H1 (cell line): ENCODE measurements around the gene CCL23. TPM values are rescaled to one million over a fixed set of nuclear protein-coding genes. Genes with fewer than 3 reads are reported as not detected.

ENCODE experiments used
- CTCF ChIA-PET: fragments of 300-600 bp; sonication (Branson Sonifier 250); formaldehyde crosslinking; loops from one replicate; lab custom pipeline; 2021; ENCODE audit not compliant: partially characterized antibody; lab: Charles Lee
- POLR2A ChIA-PET: fragments of 300-600 bp; sonication (Branson Sonifier 250); formaldehyde crosslinking; loops from one replicate; lab custom pipeline; 2021; ENCODE audit warnings: inconsistent platforms; ENCODE audit not compliant: partially characterized antibody; lab: Charles Lee
- DNase-seq, 2 experiments: peaks; one replicate each; pipeline versions ENCODE4 v3.0.0 to v3.0.0-alpha.2; 2010 to 2022; ENCODE audit warnings: low spot score in 2 of 2, low read depth in 1 of 2, mixed read lengths in 1 of 2
- FAIRE-seq: peaks from 2 replicates; lab custom pipeline; 2011; peaks lifted over from hg19 to GRCh38; lab: Jason Lieb, UNC
- H2AFZ ChIP-seq: 2 replicates; pipeline ENCODE4 v1.8.1; 2012; ENCODE audit warnings: low read length, inconsistent platforms
- H2AK5ac ChIP-seq: 2 replicates; pipeline ENCODE4 v1.6.1; 2013; ENCODE audit warnings: low read depth, low read length
- H2BK120ac ChIP-seq: replicated peaks from 2 replicates; pipeline ENCODE3; 2013; ENCODE audit warnings: low read depth, low read length, inconsistent platforms
- H2BK12ac ChIP-seq: 2 replicates; pipeline ENCODE4 v1.6.1; 2013; ENCODE audit warnings: low read depth, low read length
- H2BK15ac ChIP-seq: 2 replicates; pipeline ENCODE4 v1.6.1; 2013; ENCODE audit warnings: low read length
- H2BK20ac ChIP-seq: 2 replicates; pipeline ENCODE4 v1.6.1; 2013; ENCODE audit warnings: low read length
- H2BK5ac ChIP-seq: 2 replicates; pipeline ENCODE4 v1.6.1; 2013; ENCODE audit warnings: low read depth, low read length
- H3K14ac ChIP-seq: 2 replicates; pipeline ENCODE4 v1.6.1; 2013; ENCODE audit warnings: inconsistent platforms; ENCODE audit not compliant: insufficient read length
- H3K18ac ChIP-seq: 2 replicates; pipeline ENCODE4 v1.6.1; 2013; ENCODE audit warnings: low read length; ENCODE audit errors: extremely low read depth
- H3K23ac ChIP-seq: 2 replicates; pipeline ENCODE4 v1.6.1; 2013; ENCODE audit warnings: inconsistent platforms; ENCODE audit not compliant: insufficient read length
- H3K23me2 ChIP-seq: 2 replicates; pipeline ENCODE4 v1.6.1; 2013; ENCODE audit warnings: low read depth, low read length
- H3K27ac ChIP-seq: 2 replicates; pipeline ENCODE4 v1.6.1; 2011; ENCODE audit warnings: low read depth, low read length, inconsistent platforms
- H3K27me3 ChIP-seq, 4 experiments: replicated peaks in 1 of 4; 1 replicate in 1 of 4; 2 replicates in 3 of 4; pipeline versions ENCODE4 v1.6.1 to v1.8.1; 2011 to 2013; ENCODE audit warnings: low read length in 3 of 4, mild to moderate bottlenecking in 3 of 4, inconsistent platforms in 2 of 4, mixed read lengths in 2 of 4, moderate library complexity in 1 of 4; ENCODE audit not compliant: control insufficient read depth in 3 of 4, insufficient read depth in 3 of 4; ENCODE audit errors: extremely low read depth in 1 of 4
- H3K36me3 ChIP-seq, 4 experiments: 2 replicates each; pipeline versions ENCODE4 v1.6.1 to v1.8.1; 2011 to 2013; ENCODE audit warnings: mild to moderate bottlenecking in 4 of 4, low read length in 3 of 4, moderate library complexity in 2 of 4, control low read depth in 1 of 4, inconsistent platforms in 1 of 4; ENCODE audit not compliant: insufficient read depth in 4 of 4, control insufficient read depth in 2 of 4
- H3K4ac ChIP-seq: replicated peaks from 2 replicates; pipeline ENCODE3; 2013; ENCODE audit warnings: low read length, low read depth, mixed read lengths, inconsistent platforms; ENCODE audit not compliant: insufficient read length
- H3K4me1 ChIP-seq, 4 experiments: replicated peaks in 1 of 4; 1 replicate in 1 of 4; 2 replicates in 3 of 4; pipeline versions ENCODE4 v1.6.1 to v1.8.1; 2011 to 2013; ENCODE audit warnings: low read length in 3 of 4, inconsistent platforms in 2 of 4, mixed read lengths in 1 of 4; ENCODE audit not compliant: insufficient read depth in 4 of 4, control insufficient read depth in 3 of 4
- H3K4me2 ChIP-seq, 2 experiments: 2 replicates each; pipeline versions ENCODE4 v1.6.1 to v1.8.1; 2011 to 2013; ENCODE audit warnings: low read depth in 2 of 2, low read length in 2 of 2, control low read depth in 1 of 2, inconsistent platforms in 1 of 2, mild to moderate bottlenecking in 1 of 2; ENCODE audit not compliant: insufficient read depth in 1 of 2
- H3K4me3 ChIP-seq, 4 experiments: fragments of 200-600, 300-600 bp in 1 of 4; sonication (generic), shearing (Covaris generic), sonication (Bioruptor Twin) in 1 of 4; 2 replicates each; pipeline versions ENCODE4 v1.5.1 to v1.8.1; 2011 to 2016; ENCODE audit warnings: low read length in 4 of 4, low read depth in 3 of 4, control low read depth in 2 of 4, inconsistent platforms in 2 of 4, mild to moderate bottlenecking in 2 of 4, mixed read lengths in 1 of 4, moderate library complexity in 1 of 4; ENCODE audit not compliant: insufficient read depth in 2 of 4; ENCODE audit errors: extremely low read depth in 1 of 4
- H3K56ac ChIP-seq: replicated peaks from 2 replicates; pipeline ENCODE3; 2013; ENCODE audit warnings: low read depth, mild to moderate bottlenecking, mixed read lengths, low read length, inconsistent platforms; ENCODE audit not compliant: insufficient read length
- H3K79me1 ChIP-seq: 2 replicates; pipeline ENCODE4 v1.6.1; 2013; ENCODE audit warnings: low read depth, low read length, control low read depth
- H3K79me2 ChIP-seq, 2 experiments: 2 replicates each; pipeline versions ENCODE4 v1.6.1 to v1.8.1; 2012 to 2013; ENCODE audit warnings: low read length in 2 of 2, mild to moderate bottlenecking in 2 of 2, inconsistent platforms in 1 of 2; ENCODE audit not compliant: insufficient read depth in 2 of 2, control insufficient read depth in 1 of 2
- H3K9ac ChIP-seq, 4 experiments: replicated peaks in 1 of 4; 1 replicate in 1 of 4; 2 replicates in 3 of 4; pipeline versions ENCODE4 v1.6.1 to v1.8.1; 2011 to 2013; ENCODE audit warnings: low read depth in 3 of 4, low read length in 3 of 4, control low read depth in 2 of 4, mild to moderate bottlenecking in 2 of 4, moderate library complexity in 2 of 4, inconsistent platforms in 1 of 4; ENCODE audit errors: extremely low read depth in 1 of 4
- H3K9me3 ChIP-seq, 2 experiments: 2 replicates each; pipeline versions ENCODE4 v1.6.1 to v1.8.1; 2012 to 2013; ENCODE audit warnings: mild to moderate bottlenecking in 2 of 2, moderate library complexity in 2 of 2, control low read depth in 1 of 2, inconsistent platforms in 1 of 2, low read depth in 1 of 2, low read length in 1 of 2, mixed read lengths in 1 of 2; ENCODE audit not compliant: insufficient read depth in 2 of 2
- H4K20me1 ChIP-seq, 2 experiments: replicated peaks in 1 of 2; 2 replicates each; pipeline versions ENCODE3 to v1.8.1; 2011 to 2013; ENCODE audit warnings: inconsistent platforms in 2 of 2, low read length in 2 of 2, mild to moderate bottlenecking in 1 of 2; ENCODE audit not compliant: insufficient read depth in 2 of 2, control insufficient read depth in 1 of 2
- H4K5ac ChIP-seq: 2 replicates; pipeline ENCODE4 v1.6.1; 2013; ENCODE audit warnings: low read length, low read depth, mixed read lengths, inconsistent platforms; ENCODE audit not compliant: insufficient read length
- H4K8ac ChIP-seq: 2 replicates; pipeline ENCODE4 v1.8.0; 2013; ENCODE audit warnings: mild to moderate bottlenecking, moderate library complexity, low read length, inconsistent platforms; ENCODE audit not compliant: insufficient read depth; ENCODE audit errors: extremely low read depth
- H4K91ac ChIP-seq: replicated peaks from 2 replicates; pipeline ENCODE3; 2013; ENCODE audit warnings: low read length, mixed read lengths, inconsistent platforms; ENCODE audit not compliant: insufficient read length
- ASH2L ChIP-seq: fragments of 200-600, 300-600 bp; sonication (generic); IDR thresholded peaks from one replicate; pipeline ENCODE4 v1.7.1; 2017; ENCODE audit warnings: low read length
- CBX8 ChIP-seq: fragments of 300-800, 300-1000 bp; sonication (generic); IDR thresholded peaks from 2 replicates; pipeline ENCODE4 v1.7.1; 2016; ENCODE audit warnings: low read depth, low read length, borderline replicate concordance
- CEBPB ChIP-seq: IDR thresholded peaks from 2 replicates; pipeline ENCODE4 v1.6.1; 2012; ENCODE audit warnings: low read depth, low read length
- FOSL1 ChIP-seq: IDR thresholded peaks from 2 replicates; pipeline ENCODE4 v1.6.1; 2011; ENCODE audit warnings: mild to moderate bottlenecking, low read depth, low read length, moderate library complexity; ENCODE audit not compliant: insufficient read depth
- JUN ChIP-seq: IDR thresholded peaks from 2 replicates; pipeline ENCODE4 v1.6.1; 2011; ENCODE audit warnings: low read depth, mild to moderate bottlenecking, improper control_type of control experiment, low read length
- KDM1A ChIP-seq: fragments of 200-600, 300-600 bp; sonication (generic); IDR thresholded peaks from 2 replicates; pipeline ENCODE4 v1.7.1; 2016; ENCODE audit warnings: mild to moderate bottlenecking, low read length, borderline replicate concordance
- KDM4A ChIP-seq: IDR thresholded peaks from one replicate; pipeline ENCODE4 v1.7.1; 2012; ENCODE audit warnings: low read depth, mild to moderate bottlenecking, moderate library complexity, low read length, inconsistent platforms; ENCODE audit not compliant: severe bottlenecking
- NANOG ChIP-seq: IDR thresholded peaks from 2 replicates; pipeline ENCODE4 v1.6.1; 2011; ENCODE audit warnings: low read length, low read depth, mild to moderate bottlenecking, inconsistent platforms; ENCODE audit not compliant: insufficient read depth, poor library complexity, severe bottlenecking
- PHF8 ChIP-seq: fragments of 200-600 bp; sonication (generic); conservative IDR thresholded peaks from 2 replicates; pipeline ENCODE4 v1.7.1; 2012; ENCODE audit warnings: low read depth, mild to moderate bottlenecking, inconsistent platforms, low read length, moderate library complexity
- TAF7 ChIP-seq: optimal IDR thresholded peaks from 2 replicates; pipeline ENCODE3; 2011; ENCODE audit warnings: low read depth, mild to moderate bottlenecking, inconsistent platforms, low read length, moderate library complexity, borderline replicate concordance
- YY1 ChIP-seq: IDR thresholded peaks from 2 replicates; pipeline ENCODE4 v1.6.1; 2011; ENCODE audit warnings: low read depth, mild to moderate bottlenecking, low read length
- WGBS, 2 experiments: shearing (Covaris generic) in 1 of 2; methylation state at CpG; one replicate each; pipeline versions ENCODE4 v1.1.6 to v1.1.7; 2013 to 2015; ENCODE audit warnings: low lambda C conversion rate in 2 of 2, mixed read lengths in 2 of 2, inconsistent platforms in 1 of 2, low coverage in 1 of 2, missing lambda C conversion rate in 1 of 2; ENCODE audit not compliant: insufficient replicate concordance in 2 of 2, insufficient coverage in 1 of 2, insufficient read length in 1 of 2; ENCODE audit errors: extremely low coverage in 1 of 2, missing lambda C conversion rate in 1 of 2; 5-methylcytosine and 5-hydroxymethylcytosine counted together
- polyA plus RNA-seq, 7 experiments: library from polyadenylated mRNA; depleted of rRNA in 3 of 7; stranded (reverse) in 5 of 7; unstranded in 2 of 7; fragments of >200 nt in 5 of 7; fragments of 200-250 nt in 2 of 7; gene quantifications; 1 replicate in 5 of 7; 2 replicates in 1 of 7; 4 replicates in 1 of 7; pipeline versions ENCODE4 v1.2.1 to v1.2.3, GENCODE V29; 2011 to 2013; ENCODE audit warnings: missing spikeins in 2 of 7, mixed read lengths in 2 of 7
- total RNA-seq: library from RNA; stranded (reverse); fragmentation: NEBNext Ultra II Directional; extraction: Animal tissue kit (Norgen Biotek cat#: 25700); gene quantifications from 2 replicates; pipeline ENCODE4 v1.2.1, GENCODE V29; 2021

Gene CCL23
- total and polyA plus RNA-seq, 2 of the 8 experiments (the other 6 are each of a cell fraction or from before 2014, with no cell fraction given), result not detected

DNA sequence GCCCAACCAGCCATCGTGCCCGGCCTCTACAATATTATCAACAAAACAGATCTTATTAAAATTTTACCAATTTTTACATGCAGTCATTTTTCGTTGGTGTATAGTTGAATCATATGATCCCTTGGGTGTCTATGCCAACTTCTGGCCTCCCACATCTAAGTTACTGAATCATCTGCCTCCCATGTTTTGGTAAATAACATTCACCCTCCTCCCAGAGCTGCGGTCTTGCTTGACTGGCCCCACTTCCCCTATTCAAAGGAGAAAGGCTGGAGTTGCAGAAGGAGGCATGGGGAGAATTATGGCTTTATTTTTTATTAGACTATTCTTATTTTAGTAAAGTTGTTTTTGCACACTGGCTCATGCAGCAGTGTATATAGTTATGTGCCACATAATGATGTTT is 18.5 kb upstream of the CCL23 start:
- Histone ChIP-seq H3K36me3 (no peaks in the 10 kb centered on the region), H3K79me2 (no peaks in the 10 kb centered on the region), H3K9ac (no peak overlapping the region), H3K18ac (no peak overlapping the region), H4K91ac (no peak overlapping the region), H3K79me1 (no peaks in the 10 kb centered on the region), H3K14ac (no peak overlapping the region), H3K4me3 (no peak overlapping the region), H2BK120ac (no peak overlapping the region), H2BK5ac (no peak overlapping the region), H4K20me1 (no peaks in the 10 kb centered on the region), H2AK5ac (no peak overlapping the region), H2BK15ac (no peak overlapping the region), H3K4me2 (no peak overlapping the region), H3K27me3 (peaks cover 0 to 2% (median 0%) of the 10 kb centered on the region in 4 experiments; a peak in 1 of 7 replicates), H3K27ac (no peak overlapping the region), H3K23me2 (no peaks in the 10 kb centered on the region), H2BK12ac (no peak overlapping the region), H3K9me3 (no peaks in the 10 kb centered on the region), H4K8ac (no peak overlapping the region), H4K5ac (no peak overlapping the region), H2BK20ac (no peak overlapping the region), H3K56ac (no peak overlapping the region), H3K4me1 (no peaks in the 10 kb centered on the region), H2AFZ (no peak overlapping the region), H3K23ac (no peak overlapping the region), H3K4ac (no peak overlapping the region)
- DNase-seq (no peak), FAIRE-seq (no peak)
- WGBS, 2 experiments, result 91% methylated on average over 4 of the region's 4 CpGs; no CpG with 5 or more reads in 1 of the 2 experiments
- POLR2A ChIA-PET, result no interaction called here
- CTCF ChIA-PET, result no interaction called here
- TF ChIP-seq KDM4A, result no peak
- no peak for TF ChIP-seq CBX8
- TF ChIP-seq JUN, result no peak
- no peak for TF ChIP-seq KDM1A
- no peak for TF ChIP-seq PHF8
- TF ChIP-seq YY1, result no peak
- no peak for TF ChIP-seq CEBPB
- no peak for TF ChIP-seq NANOG
- TF ChIP-seq ASH2L, result no peak
- no peak for TF ChIP-seq TAF7
- TF ChIP-seq FOSL1, result no peak
